PFSK-1 (cell line): ENCODE data around the gene GSK3B.

Source experiments
- FOXP2 ChIP-seq: optimal IDR thresholded peaks from 2 replicates; pipeline ENCODE3; 2011; ENCODE audit warnings: borderline replicate concordance, control low read depth, inconsistent platforms; ENCODE audit not compliant: insufficient read depth; ENCODE audit errors: extremely low read length, extremely low read depth
- POLR2AphosphoS5 ChIP-seq: IDR thresholded peaks from 2 replicates; pipeline ENCODE4 v1.6.1; 2012; ENCODE audit warnings: low read depth, mild to moderate bottlenecking, control low read depth, low read length, moderate library complexity
- SIN3A ChIP-seq: IDR thresholded peaks from 2 replicates; pipeline ENCODE4 v1.6.1; 2012; ENCODE audit warnings: mild to moderate bottlenecking, low read length, moderate library complexity, borderline replicate concordance; ENCODE audit not compliant: insufficient read depth
- TAF1 ChIP-seq: IDR thresholded peaks from 2 replicates; pipeline ENCODE4 v1.6.1; 2012; ENCODE audit warnings: low read length, control low read depth, borderline replicate concordance; ENCODE audit not compliant: insufficient read depth
- TF ChIP-seq, protein P1 (sequence below), 2 experiments: IDR thresholded peaks; 2 replicates each; pipeline versions ENCODE4 v1.6.1 to v1.8.0; 2011 to 2012; ENCODE audit warnings: low read depth in 2 of 2, low read length in 2 of 2, control low read depth in 1 of 2, inconsistent platforms in 1 of 2, mild to moderate bottlenecking in 1 of 2, moderate library complexity in 1 of 2; ENCODE audit not compliant: insufficient read depth in 1 of 2

The GSK3B gene

DNA sequence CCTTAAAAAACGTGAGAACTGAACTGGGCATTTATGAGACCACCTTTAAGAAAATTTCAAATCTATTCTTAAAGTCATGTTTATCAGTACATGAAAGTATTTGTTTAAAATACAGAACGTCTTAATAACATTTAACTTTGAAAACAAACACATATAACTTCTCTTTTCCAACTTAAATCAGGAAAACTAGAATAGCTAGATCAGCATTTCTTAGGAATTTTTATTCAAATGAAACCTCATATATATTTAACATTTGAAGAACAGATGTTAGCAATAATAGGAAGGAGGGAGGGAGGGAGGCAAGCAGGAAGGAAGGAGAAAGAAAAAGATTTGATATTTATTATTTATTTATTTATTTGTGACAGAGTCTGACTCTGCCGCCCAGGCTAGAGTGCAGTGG lies 192.2 kb downstream of the GSK3B start:
- TF ChIP-seq SIN3A (no peak), TAF1 (no peak), POLR2AphosphoS5 (no peak), FOXP2 (no peak)
- TF ChIP-seq, protein P1, sequence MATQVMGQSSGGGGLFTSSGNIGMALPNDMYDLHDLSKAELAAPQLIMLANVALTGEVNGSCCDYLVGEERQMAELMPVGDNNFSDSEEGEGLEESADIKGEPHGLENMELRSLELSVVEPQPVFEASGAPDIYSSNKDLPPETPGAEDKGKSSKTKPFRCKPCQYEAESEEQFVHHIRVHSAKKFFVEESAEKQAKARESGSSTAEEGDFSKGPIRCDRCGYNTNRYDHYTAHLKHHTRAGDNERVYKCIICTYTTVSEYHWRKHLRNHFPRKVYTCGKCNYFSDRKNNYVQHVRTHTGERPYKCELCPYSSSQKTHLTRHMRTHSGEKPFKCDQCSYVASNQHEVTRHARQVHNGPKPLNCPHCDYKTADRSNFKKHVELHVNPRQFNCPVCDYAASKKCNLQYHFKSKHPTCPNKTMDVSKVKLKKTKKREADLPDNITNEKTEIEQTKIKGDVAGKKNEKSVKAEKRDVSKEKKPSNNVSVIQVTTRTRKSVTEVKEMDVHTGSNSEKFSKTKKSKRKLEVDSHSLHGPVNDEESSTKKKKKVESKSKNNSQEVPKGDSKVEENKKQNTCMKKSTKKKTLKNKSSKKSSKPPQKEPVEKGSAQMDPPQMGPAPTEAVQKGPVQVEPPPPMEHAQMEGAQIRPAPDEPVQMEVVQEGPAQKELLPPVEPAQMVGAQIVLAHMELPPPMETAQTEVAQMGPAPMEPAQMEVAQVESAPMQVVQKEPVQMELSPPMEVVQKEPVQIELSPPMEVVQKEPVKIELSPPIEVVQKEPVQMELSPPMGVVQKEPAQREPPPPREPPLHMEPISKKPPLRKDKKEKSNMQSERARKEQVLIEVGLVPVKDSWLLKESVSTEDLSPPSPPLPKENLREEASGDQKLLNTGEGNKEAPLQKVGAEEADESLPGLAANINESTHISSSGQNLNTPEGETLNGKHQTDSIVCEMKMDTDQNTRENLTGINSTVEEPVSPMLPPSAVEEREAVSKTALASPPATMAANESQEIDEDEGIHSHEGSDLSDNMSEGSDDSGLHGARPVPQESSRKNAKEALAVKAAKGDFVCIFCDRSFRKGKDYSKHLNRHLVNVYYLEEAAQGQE (IDR thresholded peaks at IDR 0.05; ENCODE audit: insufficient read depth in 1 of 2, low read depth in 2 of 2, low read length in 2 of 2): no peak

DNA sequence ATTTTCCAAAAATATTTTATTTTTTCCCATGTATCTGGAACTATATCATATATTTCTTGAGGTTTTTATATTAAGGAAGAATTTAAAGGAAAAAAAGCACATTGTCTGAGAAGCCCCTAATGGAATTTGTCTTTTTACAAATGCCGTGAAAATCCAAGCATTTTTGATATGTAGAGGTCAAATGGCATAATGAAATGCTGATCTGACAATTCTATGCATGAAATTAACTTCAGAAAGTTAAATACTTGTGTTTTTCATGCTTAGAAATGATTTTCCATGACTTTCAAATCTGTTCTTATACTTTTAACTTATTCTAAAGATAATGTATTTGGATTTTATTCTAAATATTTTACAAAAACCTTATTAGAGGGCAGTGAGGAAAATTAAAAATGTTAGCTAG lies 193.1 kb downstream of the GSK3B start:
- TF ChIP-seq SIN3A: no peak

DNA sequence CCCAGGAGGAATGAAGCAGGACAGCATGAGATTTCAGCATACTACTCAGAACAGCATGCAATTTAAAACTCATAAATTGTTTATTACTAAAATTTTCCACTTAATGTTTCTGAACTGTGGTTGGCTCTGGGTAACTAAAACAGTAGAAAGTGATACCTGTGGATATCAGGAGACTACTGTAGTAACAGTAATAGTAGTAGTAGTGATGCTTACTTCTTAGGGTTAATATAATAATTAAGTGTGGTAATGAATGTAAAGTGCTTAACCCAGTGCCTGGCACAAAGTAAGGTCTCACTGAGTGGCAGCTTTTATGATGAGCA lies 195.1 kb downstream of the GSK3B start:
- TF ChIP-seq POLR2AphosphoS5: no peak
- TF ChIP-seq FOXP2: no peak
- TF ChIP-seq, protein P1 (IDR thresholded peaks at IDR 0.05; ENCODE audit: insufficient read depth in 1 of 2, low read depth in 2 of 2, low read length in 2 of 2): no peak
- TF ChIP-seq SIN3A: no peak
- TF ChIP-seq TAF1: no peak

DNA sequence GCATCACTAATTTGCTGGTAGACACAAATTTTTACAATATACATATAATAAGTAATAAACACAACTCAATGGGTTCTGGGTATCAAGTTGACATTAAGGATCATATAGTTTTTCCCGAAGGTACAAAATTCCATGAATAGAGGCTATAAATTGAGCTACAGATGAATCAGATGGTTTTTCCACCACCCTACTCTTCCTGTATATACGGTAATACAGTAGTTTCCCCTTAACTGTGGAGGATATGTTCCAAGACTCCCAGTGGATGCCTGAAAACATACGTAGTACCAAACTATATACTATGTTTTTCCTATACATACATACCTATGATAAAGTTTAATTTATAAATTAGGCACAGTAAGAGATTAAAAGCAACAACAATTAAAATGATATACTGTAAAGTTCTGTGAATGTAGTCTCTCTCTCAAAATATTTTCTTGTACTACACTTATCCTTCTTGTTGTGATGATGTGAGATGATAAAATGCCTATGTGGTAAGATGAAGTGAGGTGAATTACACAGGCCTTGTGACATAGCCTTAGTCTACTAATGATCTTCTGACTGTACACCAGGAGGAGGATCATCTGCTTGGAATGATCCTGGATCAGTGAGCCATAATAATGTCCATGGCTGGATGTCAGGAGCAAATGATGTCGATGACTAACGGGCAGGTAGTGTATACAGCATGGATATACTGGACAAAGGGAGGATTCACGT lies 195.6 kb downstream of the GSK3B start:
- TF ChIP-seq TAF1 (no peak), FOXP2 (no peak), SIN3A (no peak), POLR2AphosphoS5 (no peak)
- TF ChIP-seq, protein P1 (IDR thresholded peaks at IDR 0.05; ENCODE audit: insufficient read depth in 1 of 2, low read depth in 2 of 2, low read length in 2 of 2): no peak

DNA sequence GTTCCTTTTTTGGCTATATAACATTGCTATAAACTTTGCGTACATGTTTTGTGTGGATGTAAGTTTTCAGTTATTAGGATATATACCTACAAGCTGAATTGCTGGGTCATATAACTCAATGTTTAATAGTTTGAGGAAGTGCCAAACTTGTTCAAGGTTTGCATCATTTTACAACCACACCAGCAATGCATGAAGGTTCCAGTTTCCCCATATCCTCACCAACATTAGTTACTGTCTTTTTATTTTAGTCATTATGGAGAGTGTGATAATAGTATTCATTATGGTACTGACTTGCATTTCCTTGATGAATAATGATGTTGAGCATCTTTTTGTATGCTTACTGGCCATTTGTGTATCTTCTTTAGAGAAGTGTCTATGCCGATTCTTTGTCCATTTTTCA lies 200.1 kb downstream of the GSK3B start:
- TF ChIP-seq POLR2AphosphoS5: no peak
- TF ChIP-seq, protein P1 (IDR thresholded peaks at IDR 0.05; ENCODE audit: insufficient read depth in 1 of 2, low read depth in 2 of 2, low read length in 2 of 2): no peak
